GM12878 (cell line): ENCODE measurements around the gene PSMD12. TPM values are rescaled to one million over a fixed set of nuclear protein-coding genes. Genes with fewer than 3 reads are reported as not detected.

ENCODE experiments used
- BHLHE40 ChIP-seq, 2 experiments: fragments of 450-650 bp in 1 of 2; IDR thresholded peaks; 2 replicates each; pipeline ENCODE4 v1.6.1; 2011 to 2017; ENCODE audit warnings: low read depth in 2 of 2, borderline replicate concordance in 1 of 2, improper control_type of control experiment in 1 of 2, low read length in 1 of 2, mild to moderate bottlenecking in 1 of 2
- E4F1 ChIP-seq: fragments of 450-650 bp; IDR thresholded peaks from 2 replicates; pipeline ENCODE4 v1.6.1; 2018; ENCODE audit warnings: borderline replicate concordance, mild to moderate bottlenecking; ENCODE audit not compliant: partially characterized antibody
- ESRRA ChIP-seq: IDR thresholded peaks from 2 replicates; pipeline ENCODE4 v1.6.1; 2012; ENCODE audit warnings: mild to moderate bottlenecking, low read length, improper control_type of control experiment
- FOXM1 ChIP-seq: IDR thresholded peaks from 2 replicates; pipeline ENCODE4 v1.6.1; 2012; ENCODE audit warnings: low read depth, mild to moderate bottlenecking, inconsistent platforms, low read length, moderate library complexity
- HDAC6 ChIP-seq: fragments of 200-600 bp; sonication (generic); IDR thresholded peaks from one replicate; pipeline ENCODE4 v1.8.0; 2017; ENCODE audit warnings: antibody characterized with exemption; ENCODE audit not compliant: unreplicated experiment
- IRF4 ChIP-seq: IDR thresholded peaks from 2 replicates; pipeline ENCODE4 v1.6.1; 2011; ENCODE audit warnings: low read depth, low read length
- POU2F2 ChIP-seq: IDR thresholded peaks from 3 replicates; pipeline ENCODE4 v1.6.1; 2011; ENCODE audit warnings: low read depth, mild to moderate bottlenecking, low read length, borderline replicate concordance
- SMARCA5 ChIP-seq: fragments of 450-650 bp; IDR thresholded peaks from 2 replicates; pipeline ENCODE4 v1.6.1; 2017; ENCODE audit warnings: mild to moderate bottlenecking
- SMC3 ChIP-seq: IDR thresholded peaks from 2 replicates; pipeline ENCODE4 v1.6.1; 2011; ENCODE audit warnings: low read length, improper control_type of control experiment, borderline replicate concordance
- YY1 ChIP-seq: IDR thresholded peaks from 2 replicates; pipeline ENCODE4 v1.6.1; 2011; ENCODE audit warnings: low read depth, mild to moderate bottlenecking, low read length
- ZNF24 ChIP-seq: fragments of 450-650 bp; IDR thresholded peaks from 2 replicates; pipeline ENCODE4 v1.6.1; 2017; ENCODE audit warnings: antibody characterized with exemption, mild to moderate bottlenecking
- ZNF384 ChIP-seq: IDR thresholded peaks from 2 replicates; pipeline ENCODE4 v1.6.1; 2012; ENCODE audit warnings: low read depth, mild to moderate bottlenecking, low read length, improper control_type of control experiment, borderline replicate concordance
- ZNF592 ChIP-seq: fragments of 450-650 bp; IDR thresholded peaks from 2 replicates; pipeline ENCODE4 v1.6.1; 2017; ENCODE audit warnings: mild to moderate bottlenecking, moderate library complexity
- polyA plus RNA-seq, 11 experiments: library from polyadenylated mRNA; depleted of rRNA in 4 of 11; unstranded in 6 of 11; stranded (reverse) in 5 of 11; fragments of >200 nt; fragmentation: Nextera tagmentation in 4 of 11; fragmentation: Illumina TruSeq in 1 of 11; extraction: Ambion mirVana in 4 of 11; extraction: Trizol in 1 of 11; gene quantifications; 1 replicate in 1 of 11; 2 replicates in 10 of 11; pipeline versions ENCODE4 v1.2.1 to v1.2.3, GENCODE V29; 2011 to 2016; ENCODE audit warnings: inconsistent platforms in 2 of 11, missing spikeins in 2 of 11, low read depth in 1 of 11
- total RNA-seq, 4 experiments: library from RNA; depleted of rRNA in 3 of 4; stranded (reverse); fragments of >200 nt in 3 of 4; fragmentation: Illumina TruSeq in 1 of 4; extraction: Trizol in 1 of 4; gene quantifications; 2 replicates each; pipeline versions ENCODE4 v1.2.1 to v1.2.3, GENCODE V29; 2013 to 2021
- TF ChIP-seq, protein P1 (sequence below): fragments of 450-650 bp; formaldehyde crosslinking; IDR thresholded peaks from 2 replicates; pipeline ENCODE4 v1.4.0; 2020; ENCODE audit warnings: mild to moderate bottlenecking, moderate library complexity

Gene PSMD12
- total and polyA plus RNA-seq, 10 of the 15 experiments (the other 5 are each of a cell fraction or from before 2014, with no cell fraction given) = 19.8 to 149 (median 47.5) TPM

DNA sequence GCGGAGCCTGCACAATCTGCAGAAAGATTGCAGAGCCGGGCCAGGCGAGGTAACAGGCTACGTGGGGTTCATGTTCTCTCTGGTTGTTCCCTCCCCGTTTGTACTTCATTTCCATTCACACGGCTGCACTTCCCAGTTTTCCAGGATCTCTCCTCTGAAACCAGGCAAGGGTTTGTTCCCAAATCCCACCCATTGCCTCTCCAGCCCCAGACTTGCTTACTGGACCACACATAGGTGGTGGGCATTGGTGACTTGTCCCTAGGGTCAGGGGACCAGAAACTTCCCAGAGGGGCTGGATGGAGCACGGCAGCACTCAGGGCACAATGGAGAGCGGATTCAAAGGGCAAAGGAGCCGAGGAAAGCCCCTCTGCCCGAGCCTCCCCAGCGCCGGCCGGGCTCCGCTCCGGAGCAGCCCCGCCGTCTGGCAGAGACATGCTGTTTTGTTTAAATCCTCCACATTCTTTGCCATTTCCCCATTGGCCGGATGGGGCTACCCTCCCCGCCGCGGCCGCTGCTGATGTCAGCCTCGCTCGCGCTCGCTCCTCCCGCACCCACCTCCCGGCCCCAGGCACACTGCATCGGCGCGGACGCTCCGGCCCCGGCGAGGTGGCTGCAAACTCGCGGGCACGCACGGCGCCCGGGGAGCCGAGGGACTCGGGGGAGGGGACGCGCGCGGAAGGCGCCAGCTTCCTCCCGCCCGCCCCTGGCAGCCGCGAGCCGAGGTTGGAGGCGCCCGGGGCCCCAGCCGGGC is 10.5 kb upstream of the PSMD12 start, which contains the start of gene PITPNC1 (continued):
- no peak for TF ChIP-seq ZNF592
- peak; percentile 49 for TF ChIP-seq YY1
- TF ChIP-seq, protein P1, sequence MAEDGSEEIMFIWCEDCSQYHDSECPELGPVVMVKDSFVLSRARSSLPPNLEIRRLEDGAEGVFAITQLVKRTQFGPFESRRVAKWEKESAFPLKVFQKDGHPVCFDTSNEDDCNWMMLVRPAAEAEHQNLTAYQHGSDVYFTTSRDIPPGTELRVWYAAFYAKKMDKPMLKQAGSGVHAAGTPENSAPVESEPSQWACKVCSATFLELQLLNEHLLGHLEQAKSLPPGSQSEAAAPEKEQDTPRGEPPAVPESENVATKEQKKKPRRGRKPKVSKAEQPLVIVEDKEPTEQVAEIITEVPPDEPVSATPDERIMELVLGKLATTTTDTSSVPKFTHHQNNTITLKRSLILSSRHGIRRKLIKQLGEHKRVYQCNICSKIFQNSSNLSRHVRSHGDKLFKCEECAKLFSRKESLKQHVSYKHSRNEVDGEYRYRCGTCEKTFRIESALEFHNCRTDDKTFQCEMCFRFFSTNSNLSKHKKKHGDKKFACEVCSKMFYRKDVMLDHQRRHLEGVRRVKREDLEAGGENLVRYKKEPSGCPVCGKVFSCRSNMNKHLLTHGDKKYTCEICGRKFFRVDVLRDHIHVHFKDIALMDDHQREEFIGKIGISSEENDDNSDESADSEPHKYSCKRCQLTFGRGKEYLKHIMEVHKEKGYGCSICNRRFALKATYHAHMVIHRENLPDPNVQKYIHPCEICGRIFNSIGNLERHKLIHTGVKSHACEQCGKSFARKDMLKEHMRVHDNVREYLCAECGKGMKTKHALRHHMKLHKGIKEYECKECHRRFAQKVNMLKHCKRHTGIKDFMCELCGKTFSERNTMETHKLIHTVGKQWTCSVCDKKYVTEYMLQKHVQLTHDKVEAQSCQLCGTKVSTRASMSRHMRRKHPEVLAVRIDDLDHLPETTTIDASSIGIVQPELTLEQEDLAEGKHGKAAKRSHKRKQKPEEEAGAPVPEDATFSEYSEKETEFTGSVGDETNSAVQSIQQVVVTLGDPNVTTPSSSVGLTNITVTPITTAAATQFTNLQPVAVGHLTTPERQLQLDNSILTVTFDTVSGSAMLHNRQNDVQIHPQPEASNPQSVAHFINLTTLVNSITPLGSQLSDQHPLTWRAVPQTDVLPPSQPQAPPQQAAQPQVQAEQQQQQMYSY (CRISPR knock-in tag) = no peak
- TF ChIP-seq HDAC6 = no peak
- peak; percentile 86; the same call in 1 of the 2 replicates for TF ChIP-seq SMARCA5
- no peak for TF ChIP-seq FOXM1
- no peak for TF ChIP-seq ESRRA
- TF ChIP-seq E4F1 = no peak
- no peak for TF ChIP-seq IRF4
- TF ChIP-seq BHLHE40 (IDR thresholded peaks at IDR 0.05; ENCODE audit: borderline replicate concordance in 1 of 2, low read depth in 2 of 2, low read length in 1 of 2) = peak; percentile 45 to 80; a peak in 3 of 4 replicates
- no peak; the same call in 2 of the 3 replicates for TF ChIP-seq POU2F2
- no peak for TF ChIP-seq SMC3
- TF ChIP-seq ZNF384 = no peak
- 0 out of 2 replicates have a peak, but pooled peaks have one; percentile 18 for TF ChIP-seq ZNF24
- TF ChIP-seq, all 136 proteins: peak for 34
